Tibial artery (tissue), 4 donors: ENCODE results near the gene CD83.

ENCODE experiments used
- DNase-seq, 2 donors: peaks; one replicate each; pipeline ENCODE4 v3.0.0-alpha.2; 2019
- H3K27ac ChIP-seq, 2 donors: fragments of 200-600 bp; sonication (generic) in 1 of 2; 1 replicate in 1 of 2; 2 replicates in 1 of 2; pipeline ENCODE4 v1.5.1; 2018 to 2019; ENCODE audit warnings: mild to moderate bottlenecking in 1 of 2
- H3K27me3 ChIP-seq, 2 donors: fragments of 200-600 bp; sonication (generic) in 1 of 2; one replicate each; pipeline versions ENCODE4 v1.5.1 to v1.6.0; 2016 to 2019
- H3K36me3 ChIP-seq, 3 donors: fragments of 200-600 bp; sonication (generic) in 2 of 3; one replicate each; pipeline ENCODE4 v1.5.1; 2016 to 2019; ENCODE audit warnings: mild to moderate bottlenecking in 2 of 3
- H3K4me1 ChIP-seq, 4 donors: fragments of 200-600 bp; sonication (generic) in 2 of 4; 1 replicate in 3 of 4; 2 replicates in 1 of 4; pipeline ENCODE4 v1.5.1; 2016 to 2019
- H3K4me3 ChIP-seq, 2 donors: fragments of 200-600 bp; sonication (generic) in 1 of 2; 1 replicate in 1 of 2; 2 replicates in 1 of 2; pipeline ENCODE4 v1.5.1; 2018 to 2019; ENCODE audit warnings: mild to moderate bottlenecking in 2 of 2
- H3K9me3 ChIP-seq, 3 donors: fragments of 200-600 bp; sonication (generic) in 1 of 3; one replicate each; pipeline ENCODE4 v1.5.1; 2016 to 2019
- intact Hi-C: fragments of 100-400 bp; cut with DNase I; formaldehyde crosslinking; loops from one replicate; pipeline ENCODE4 v1.15.0; 2023; ENCODE audit warnings: low total_unique reads
- TF ChIP-seq, protein P1 (sequence below), 2 experiments: fragments of 200-600 bp in 1 of 2; fragments of 450-650 bp in 1 of 2; IDR thresholded peaks; one replicate each; pipeline ENCODE4 v1.5.1; 2017 to 2019; ENCODE audit warnings: antibody characterized with exemption in 2 of 2, mild to moderate bottlenecking in 1 of 2, moderate library complexity in 1 of 2

CD83 gene

DNA sequence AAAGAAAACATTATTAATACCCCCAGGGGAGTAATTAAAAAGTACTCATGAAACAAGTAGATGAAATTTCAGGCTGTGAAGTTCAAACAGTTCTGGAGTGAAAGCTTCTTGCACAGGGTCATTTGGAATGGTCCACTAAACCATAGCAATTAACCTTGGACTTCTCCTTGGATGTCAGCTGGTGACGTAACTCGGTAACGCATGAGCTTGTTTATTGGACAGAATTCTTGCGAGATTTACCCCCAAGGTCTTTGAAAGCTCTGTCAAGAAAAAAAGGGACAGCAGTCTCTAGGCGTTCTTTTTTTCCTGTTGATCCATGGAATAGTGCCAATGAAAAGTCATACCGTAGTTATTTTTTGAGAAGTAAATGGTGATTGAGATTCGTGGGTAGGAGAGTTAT is 2.2 kb downstream of the CD83 start:
- no peaks in the 10 kb centered on the region for H3K9me3 ChIP-seq

DNA sequence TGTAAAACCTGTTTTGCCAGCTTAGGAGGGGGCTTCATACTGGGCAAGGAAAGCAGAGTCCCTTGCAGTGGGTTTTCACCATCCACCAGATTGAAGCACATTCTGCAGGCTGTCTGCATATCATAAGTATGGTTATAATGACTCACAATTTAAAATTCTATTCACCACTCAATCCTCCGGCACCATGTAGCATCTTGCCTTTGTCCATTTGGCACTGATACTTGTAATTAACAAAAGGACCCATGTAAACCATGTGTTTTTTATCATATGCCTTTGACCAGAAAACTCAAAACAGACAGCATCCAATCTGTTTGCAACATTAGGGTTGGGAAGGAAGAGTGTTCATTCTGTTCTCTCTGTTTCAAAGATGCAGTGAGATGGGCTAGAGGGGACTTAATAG is 3.0 kb downstream of the CD83 start:
- no peak overlapping the region for H3K27ac ChIP-seq
- DNase-seq: no peak
- intact Hi-C loops: loop anchor here (10.0 kb wide), 1 partner anchor 1514 kb away; no protein-coding TSS in a partner anchor
- peaks cover 0 to 15% (median 12%) of the 10 kb centered on the region in 4 donors for H3K4me1 ChIP-seq
- no peaks in the 10 kb centered on the region for H3K36me3 ChIP-seq
- H3K27me3 ChIP-seq: peaks cover 0 to 6% of the 10 kb centered on the region in 2 donors
- no peaks in the 10 kb centered on the region for H3K9me3 ChIP-seq
- no peak overlapping the region for H3K4me3 ChIP-seq
- TF ChIP-seq, protein P1, sequence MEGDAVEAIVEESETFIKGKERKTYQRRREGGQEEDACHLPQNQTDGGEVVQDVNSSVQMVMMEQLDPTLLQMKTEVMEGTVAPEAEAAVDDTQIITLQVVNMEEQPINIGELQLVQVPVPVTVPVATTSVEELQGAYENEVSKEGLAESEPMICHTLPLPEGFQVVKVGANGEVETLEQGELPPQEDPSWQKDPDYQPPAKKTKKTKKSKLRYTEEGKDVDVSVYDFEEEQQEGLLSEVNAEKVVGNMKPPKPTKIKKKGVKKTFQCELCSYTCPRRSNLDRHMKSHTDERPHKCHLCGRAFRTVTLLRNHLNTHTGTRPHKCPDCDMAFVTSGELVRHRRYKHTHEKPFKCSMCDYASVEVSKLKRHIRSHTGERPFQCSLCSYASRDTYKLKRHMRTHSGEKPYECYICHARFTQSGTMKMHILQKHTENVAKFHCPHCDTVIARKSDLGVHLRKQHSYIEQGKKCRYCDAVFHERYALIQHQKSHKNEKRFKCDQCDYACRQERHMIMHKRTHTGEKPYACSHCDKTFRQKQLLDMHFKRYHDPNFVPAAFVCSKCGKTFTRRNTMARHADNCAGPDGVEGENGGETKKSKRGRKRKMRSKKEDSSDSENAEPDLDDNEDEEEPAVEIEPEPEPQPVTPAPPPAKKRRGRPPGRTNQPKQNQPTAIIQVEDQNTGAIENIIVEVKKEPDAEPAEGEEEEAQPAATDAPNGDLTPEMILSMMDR (IDR thresholded peaks at IDR 0.05): no peak

More for the DNA sequence above, 2.2 kb downstream of the CD83 start:
- H3K27ac ChIP-seq: no peak overlapping the region
- peaks cover 0 to 6% of the 10 kb centered on the region in 2 donors for H3K27me3 ChIP-seq
- peaks cover 0 to 15% (median 12%) of the 10 kb centered on the region in 4 donors for H3K4me1 ChIP-seq
- TF ChIP-seq, protein P1 (IDR thresholded peaks at IDR 0.05): no peak
- H3K4me3 ChIP-seq: no peak overlapping the region
- no peaks in the 10 kb centered on the region for H3K36me3 ChIP-seq
- intact Hi-C loops: loop anchor here (10.0 kb wide), 1 partner anchor 1515 kb away; no protein-coding TSS in a partner anchor
- DNase-seq: no peak

DNA sequence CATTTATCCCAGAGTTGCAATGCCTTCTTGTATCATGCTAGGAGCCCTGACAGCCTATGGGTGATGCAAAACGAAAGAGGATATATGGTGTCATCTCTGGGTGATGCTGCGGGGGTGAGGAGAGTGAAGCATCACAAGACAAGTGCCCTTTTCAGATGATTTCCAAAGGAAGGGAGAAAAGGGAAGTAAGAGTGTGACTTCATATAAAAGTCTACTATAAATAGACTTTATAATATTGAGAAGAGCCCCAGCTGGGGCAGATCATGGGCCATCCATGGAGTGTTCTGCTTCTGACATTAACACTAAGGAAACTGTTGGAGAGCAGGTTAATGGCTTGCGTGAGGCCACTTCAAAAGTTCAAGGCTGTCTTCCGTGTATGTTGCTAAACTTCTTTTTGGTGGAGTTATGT is 4.4 kb downstream of the CD83 start:
- no peaks in the 10 kb centered on the region for H3K9me3 ChIP-seq
- DNase-seq: peak; percentile 44 to 65
- H3K27ac ChIP-seq: no peak overlapping the region
- TF ChIP-seq, protein P1 (IDR thresholded peaks at IDR 0.05): no peak
- H3K4me1 ChIP-seq: peaks cover 0 to 14% (median 11%) of the 10 kb centered on the region in 4 donors
- peaks cover 0 to 6% of the 10 kb centered on the region in 2 donors for H3K27me3 ChIP-seq
- no peaks in the 10 kb centered on the region for H3K36me3 ChIP-seq
- H3K4me3 ChIP-seq: no peak overlapping the region
- intact Hi-C loops: loop anchor here (10.0 kb wide), 1 partner anchor 1513 kb away; no protein-coding TSS in a partner anchor

DNA sequence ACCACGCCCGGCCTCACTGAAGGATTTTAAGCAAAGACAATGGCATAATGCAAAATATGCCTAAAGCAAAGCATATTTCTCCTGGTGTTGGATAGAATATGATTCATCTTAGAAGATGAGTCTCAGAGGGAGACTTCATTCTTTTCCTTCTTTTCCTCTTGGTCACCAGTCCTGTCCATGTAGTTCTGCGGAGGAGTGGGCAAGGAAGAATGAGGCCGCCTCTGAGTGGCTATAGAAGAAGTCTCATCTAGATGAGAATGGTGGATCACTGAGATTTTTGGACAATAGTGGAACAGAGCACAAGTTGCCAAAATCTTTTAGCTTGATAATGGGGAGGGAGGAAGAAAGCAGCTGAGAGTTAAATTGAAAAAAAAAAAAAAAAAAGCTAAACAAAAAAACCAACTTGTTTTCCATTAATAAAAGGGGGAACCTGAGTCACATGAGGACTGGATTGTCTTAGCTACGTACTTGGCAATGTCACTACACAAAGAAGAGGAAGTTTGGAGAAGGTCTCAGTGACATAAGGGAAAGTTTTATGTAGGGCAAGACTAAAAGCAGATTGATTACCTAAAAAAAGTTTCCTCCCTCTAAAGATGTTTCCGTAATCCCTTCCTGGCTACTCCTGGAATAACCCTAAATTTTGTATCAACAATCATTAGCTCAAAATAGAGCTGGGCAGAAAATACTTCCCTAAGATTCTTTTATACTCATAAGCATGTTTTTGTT is 6.0 kb downstream of the CD83 start:
- intact Hi-C loops: loop anchor here (10.0 kb wide), 1 partner anchor 1511 kb away; no protein-coding TSS in a partner anchor
- H3K27me3 ChIP-seq: peaks cover 0 to 6% of the 10 kb centered on the region in 2 donors
- TF ChIP-seq, protein P1 (IDR thresholded peaks at IDR 0.05): no peak
- no peaks in the 10 kb centered on the region for H3K9me3 ChIP-seq
- DNase-seq: no peak
- H3K27ac ChIP-seq: no peak overlapping the region
- no peak overlapping the region for H3K4me3 ChIP-seq
- H3K4me1 ChIP-seq: peaks cover 0 to 11% (median 3%) of the 10 kb centered on the region in 4 donors
- H3K36me3 ChIP-seq: no peaks in the 10 kb centered on the region

DNA sequence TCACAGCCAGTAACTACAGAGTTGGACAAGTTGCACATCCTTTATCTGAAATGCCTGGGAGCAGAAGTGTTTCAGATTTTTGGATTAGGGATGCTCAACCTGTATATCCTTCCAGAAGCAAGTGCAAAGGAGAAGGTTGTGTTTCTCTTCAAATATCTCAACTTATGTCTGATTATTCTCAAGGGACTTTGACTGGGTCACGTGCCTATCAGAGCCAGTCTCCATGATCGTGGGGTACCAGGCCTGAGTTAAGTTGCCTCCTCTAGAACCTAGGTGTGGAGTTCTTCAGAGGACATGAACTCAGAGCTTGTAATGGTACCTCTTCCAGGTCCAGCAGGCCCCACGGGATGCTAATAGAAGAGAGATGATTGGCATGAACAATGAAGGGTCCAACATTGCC is 7.8 kb downstream of the CD83 start:
- Histone ChIP-seq H3K9me3 (no peaks in the 10 kb centered on the region), H3K27me3 (peaks cover 0 to 6% of the 10 kb centered on the region in 2 donors), H3K27ac (no peak overlapping the region), H3K36me3 (no peaks in the 10 kb centered on the region), H3K4me1 (peaks cover 0 to 10% (median 3%) of the 10 kb centered on the region in 4 donors), H3K4me3 (no peak overlapping the region)
- DNase-seq: no peak
- intact Hi-C loops: loop anchor here (10.0 kb wide), 1 partner anchor 1509 kb away; no protein-coding TSS in a partner anchor
- TF ChIP-seq, protein P1 (IDR thresholded peaks at IDR 0.05): no peak
